DND-41 (cell line): Measurements from ENCODE around the gene LRP5.

ENCODE experiments used
- ATAC-seq: fragments of 200-7000 bp; cut with Tn5 transposase; 3 replicates; pipeline ENCODE4 v1.9.1; 2021; ENCODE audit warnings: low read depth; ENCODE audit not compliant: insufficient read depth
- DNase-seq: peaks from one replicate; pipeline ENCODE4 v3.0.0-alpha.2; 2020
- H2AFZ ChIP-seq: 2 replicates; pipeline ENCODE4 v1.6.0; 2012; ENCODE audit warnings: low read depth, low read length
- H3K27ac ChIP-seq: 2 replicates; pipeline ENCODE4 v1.5.1; 2012; ENCODE audit warnings: low read length, inconsistent platforms
- H3K27me3 ChIP-seq: fragments of 200-600 bp; sonication (generic); 2 replicates; pipeline ENCODE4 v1.6.0; 2012; ENCODE audit warnings: low read length, mild to moderate bottlenecking, inconsistent platforms; ENCODE audit not compliant: insufficient read depth, poor library complexity
- H3K36me3 ChIP-seq: 2 replicates; pipeline ENCODE4 v1.5.1; 2012; ENCODE audit warnings: low read length, inconsistent platforms; ENCODE audit not compliant: insufficient read depth
- H3K4me1 ChIP-seq: 2 replicates; pipeline ENCODE4 v1.5.1; 2012; ENCODE audit warnings: mild to moderate bottlenecking, low read length; ENCODE audit not compliant: insufficient read depth
- H3K4me2 ChIP-seq: 2 replicates; pipeline ENCODE4 v1.6.0; 2012; ENCODE audit warnings: mild to moderate bottlenecking, moderate library complexity, low read length, inconsistent platforms; ENCODE audit not compliant: insufficient read depth
- H3K4me3 ChIP-seq, 2 experiments: fragments of 200-600 bp in 1 of 2; shearing (Covaris generic) in 1 of 2; 2 replicates each; pipeline ENCODE4 v1.5.1; 2012 to 2016; ENCODE audit warnings: inconsistent platforms in 2 of 2, low read length in 2 of 2, mild to moderate bottlenecking in 2 of 2, low read depth in 1 of 2, moderate library complexity in 1 of 2
- H3K79me2 ChIP-seq: 2 replicates; pipeline ENCODE4 v1.6.0; 2012; ENCODE audit warnings: low read length, inconsistent platforms; ENCODE audit not compliant: insufficient read depth
- H3K9ac ChIP-seq: 2 replicates; pipeline ENCODE4 v1.6.0; 2012; ENCODE audit warnings: low read depth, mild to moderate bottlenecking, inconsistent platforms, low read length, moderate library complexity
- H3K9me3 ChIP-seq: 2 replicates; pipeline ENCODE4 v1.5.1; 2012; ENCODE audit warnings: low read length, moderate library complexity, mild to moderate bottlenecking, inconsistent platforms; ENCODE audit not compliant: insufficient read depth, severe bottlenecking
- H4K20me1 ChIP-seq: 2 replicates; pipeline ENCODE4 v1.6.0; 2012; ENCODE audit warnings: low read length; ENCODE audit not compliant: insufficient read depth
- EZH2 ChIP-seq: IDR thresholded peaks from 3 replicates; pipeline ENCODE4 v1.6.1; 2012; ENCODE audit warnings: borderline replicate concordance, low read depth, mild to moderate bottlenecking, moderate library complexity, low read length, inconsistent platforms; ENCODE audit not compliant: severe bottlenecking
- TF ChIP-seq, protein P1 (sequence below): IDR thresholded peaks from 2 replicates; pipeline ENCODE4 v1.5.1; 2012; ENCODE audit warnings: borderline replicate concordance, low read length, moderate library complexity, mild to moderate bottlenecking; ENCODE audit not compliant: poor library complexity, severe bottlenecking; ENCODE audit errors: extremely low read depth

Gene LRP5

DNA sequence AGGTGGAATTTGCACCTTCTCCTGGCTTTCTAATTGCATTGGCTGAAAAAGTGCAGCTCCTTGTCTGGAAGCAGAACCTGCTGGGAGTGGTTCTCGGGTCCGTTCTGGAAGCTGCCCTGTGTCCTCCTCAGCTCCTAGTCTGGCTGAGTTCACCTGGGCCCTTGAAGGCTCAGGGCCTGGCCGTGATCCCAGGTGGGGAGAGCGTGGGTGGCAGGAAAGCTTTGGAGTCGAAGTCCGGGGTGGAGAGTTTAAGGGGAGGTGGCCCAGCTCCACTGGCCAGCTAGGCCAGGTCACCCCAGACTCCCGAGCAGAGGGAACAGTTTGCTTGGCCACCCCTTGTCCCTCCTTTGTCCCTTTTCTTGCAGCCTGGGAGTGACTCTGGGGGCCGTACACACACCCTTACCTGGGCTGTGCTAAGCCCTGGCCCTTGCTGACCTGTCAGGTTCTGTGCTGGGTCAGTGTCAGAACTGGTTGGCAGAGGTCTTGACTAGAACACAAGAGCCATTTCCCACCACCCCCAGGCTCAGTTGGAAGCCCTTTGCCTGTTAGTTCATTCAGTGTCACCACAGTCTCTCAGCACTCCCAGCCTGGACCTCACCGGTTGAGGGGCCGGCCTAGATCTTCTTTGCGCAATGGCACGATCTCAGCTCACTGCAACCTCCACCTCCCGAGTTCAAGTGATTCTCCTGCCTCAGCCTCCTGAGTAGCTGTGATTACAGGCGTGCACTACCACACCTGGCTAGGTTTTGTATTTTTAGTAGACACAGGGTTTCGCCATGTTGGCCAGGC, 37.3 kb downstream of the LRP5 start:
- ATAC-seq: no peak
- H3K4me3 ChIP-seq: no peak overlapping the region
- no peaks in the 10 kb centered on the region for H3K4me1 ChIP-seq
- H3K27me3 ChIP-seq: no peaks in the 10 kb centered on the region
- peaks cover 47% of the 10 kb centered on the region for H4K20me1 ChIP-seq
- H3K9me3 ChIP-seq: no peaks in the 10 kb centered on the region
- H3K36me3 ChIP-seq: peaks cover 27% of the 10 kb centered on the region
- peaks cover 10% of the 10 kb centered on the region; the same call in 1 of the 2 replicates for H3K79me2 ChIP-seq
- H3K27ac ChIP-seq: no peak overlapping the region
- no peak overlapping the region for H2AFZ ChIP-seq
- DNase-seq: no peak
- no peak for TF ChIP-seq EZH2
- TF ChIP-seq, protein P1, sequence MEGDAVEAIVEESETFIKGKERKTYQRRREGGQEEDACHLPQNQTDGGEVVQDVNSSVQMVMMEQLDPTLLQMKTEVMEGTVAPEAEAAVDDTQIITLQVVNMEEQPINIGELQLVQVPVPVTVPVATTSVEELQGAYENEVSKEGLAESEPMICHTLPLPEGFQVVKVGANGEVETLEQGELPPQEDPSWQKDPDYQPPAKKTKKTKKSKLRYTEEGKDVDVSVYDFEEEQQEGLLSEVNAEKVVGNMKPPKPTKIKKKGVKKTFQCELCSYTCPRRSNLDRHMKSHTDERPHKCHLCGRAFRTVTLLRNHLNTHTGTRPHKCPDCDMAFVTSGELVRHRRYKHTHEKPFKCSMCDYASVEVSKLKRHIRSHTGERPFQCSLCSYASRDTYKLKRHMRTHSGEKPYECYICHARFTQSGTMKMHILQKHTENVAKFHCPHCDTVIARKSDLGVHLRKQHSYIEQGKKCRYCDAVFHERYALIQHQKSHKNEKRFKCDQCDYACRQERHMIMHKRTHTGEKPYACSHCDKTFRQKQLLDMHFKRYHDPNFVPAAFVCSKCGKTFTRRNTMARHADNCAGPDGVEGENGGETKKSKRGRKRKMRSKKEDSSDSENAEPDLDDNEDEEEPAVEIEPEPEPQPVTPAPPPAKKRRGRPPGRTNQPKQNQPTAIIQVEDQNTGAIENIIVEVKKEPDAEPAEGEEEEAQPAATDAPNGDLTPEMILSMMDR: no peak
- no peak overlapping the region for H3K9ac ChIP-seq
- H3K4me2 ChIP-seq: no peak overlapping the region

DNA sequence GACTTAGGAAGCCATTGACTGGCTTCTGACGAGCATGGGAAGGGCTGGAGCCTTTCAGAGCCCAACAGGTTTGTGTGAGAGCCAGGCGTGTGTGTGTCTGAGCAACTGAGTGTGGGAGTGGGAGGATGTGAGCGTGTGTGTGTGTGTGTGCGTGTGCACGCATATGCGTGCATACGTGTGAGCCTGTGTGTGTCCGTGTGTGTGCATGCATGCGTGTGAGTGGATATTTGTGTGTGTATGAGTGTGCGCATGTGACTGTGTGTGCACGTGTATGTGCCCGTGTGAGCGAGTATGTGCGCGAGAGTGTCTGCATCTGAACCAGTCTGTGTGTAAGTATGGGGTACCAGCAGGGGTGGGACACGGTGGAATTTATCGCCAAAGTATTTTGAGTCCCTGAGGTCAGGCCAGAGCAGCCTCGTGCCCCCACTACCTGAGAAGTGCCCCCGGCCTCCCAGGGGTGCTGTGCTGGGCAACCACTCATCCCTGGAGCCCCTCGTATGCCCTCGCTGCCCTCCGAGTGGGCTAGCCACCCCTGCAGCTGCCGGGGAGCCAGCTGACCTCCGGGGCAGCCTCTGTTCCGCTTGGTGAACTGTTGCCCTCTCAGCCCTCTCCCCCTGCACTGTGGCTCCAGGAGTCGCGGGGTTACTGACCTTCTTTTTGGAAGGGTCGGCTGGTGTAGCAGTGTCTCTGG, 38.5 kb downstream of the LRP5 start:
- H3K4me1 ChIP-seq: no peaks in the 10 kb centered on the region
- no peak for DNase-seq
- peaks cover 31% of the 10 kb centered on the region for H3K36me3 ChIP-seq

DNA sequence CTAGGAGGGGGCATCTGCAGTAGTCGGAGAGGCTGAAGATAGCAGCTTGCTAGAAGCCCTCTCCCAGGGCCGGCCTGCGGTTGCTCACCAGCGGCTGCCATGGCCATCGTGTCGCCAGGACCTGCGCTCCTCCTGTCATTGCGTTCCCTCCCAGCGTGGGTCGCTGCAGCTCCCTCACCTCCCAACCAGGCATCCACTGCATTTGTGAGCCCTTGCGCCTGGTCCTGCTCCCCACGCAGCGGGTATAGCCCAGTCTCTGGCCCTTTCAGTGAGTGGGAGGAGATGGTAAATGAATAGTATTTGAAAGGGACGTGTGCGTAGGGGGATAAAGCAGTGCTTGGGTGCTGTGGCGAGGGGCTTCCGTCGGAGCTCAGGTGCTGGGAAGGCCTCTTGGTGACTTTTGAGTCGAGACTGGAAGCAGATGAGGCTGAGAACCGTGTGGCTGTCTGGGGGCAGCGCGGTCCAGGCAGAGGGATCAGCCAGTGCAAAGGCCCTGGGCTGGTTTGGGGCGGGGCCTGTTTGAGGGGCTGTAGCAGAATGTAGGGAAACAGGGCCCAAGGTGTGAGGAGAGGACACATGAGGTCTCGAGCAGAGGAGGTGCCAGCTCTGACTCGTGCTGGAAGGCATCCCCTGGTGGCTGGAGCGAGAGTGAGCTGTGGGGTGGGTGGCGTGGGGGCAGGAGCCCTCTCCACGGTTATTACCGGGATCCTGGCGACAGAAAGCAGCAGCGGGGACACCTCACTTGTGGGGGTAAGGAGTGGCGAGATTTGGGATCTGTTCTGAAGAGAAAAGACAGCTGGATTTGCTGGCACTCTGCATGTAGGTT, 39.3 kb downstream of the LRP5 start:
- no peak overlapping the region for H2AFZ ChIP-seq
- no peak overlapping the region for H3K27ac ChIP-seq
- H3K27me3 ChIP-seq: no peaks in the 10 kb centered on the region
- H3K4me3 ChIP-seq: no peak overlapping the region
- H3K4me1 ChIP-seq: no peaks in the 10 kb centered on the region
- H3K9ac ChIP-seq: no peak overlapping the region
- H3K4me2 ChIP-seq: no peak overlapping the region
- no peaks in the 10 kb centered on the region for H3K9me3 ChIP-seq
- H3K36me3 ChIP-seq: peaks cover 36% of the 10 kb centered on the region
- ATAC-seq (no peak), DNase-seq (no peak)
- H3K79me2 ChIP-seq: peaks cover 6% of the 10 kb centered on the region; the same call in 1 of the 2 replicates
- TF ChIP-seq, protein P1: no peak
- no peak for TF ChIP-seq EZH2
- peaks cover 46% of the 10 kb centered on the region for H4K20me1 ChIP-seq

More for the DNA sequence above, 38.5 kb downstream of the LRP5 start:
- H3K9me3 ChIP-seq: no peaks in the 10 kb centered on the region
- peaks cover 10% of the 10 kb centered on the region; the same call in 1 of the 2 replicates for H3K79me2 ChIP-seq
- H3K9ac ChIP-seq: no peak overlapping the region
- no peak overlapping the region for H3K4me3 ChIP-seq
- no peak overlapping the region for H3K4me2 ChIP-seq
- no peaks in the 10 kb centered on the region for H3K27me3 ChIP-seq
- no peak for TF ChIP-seq EZH2
- TF ChIP-seq, protein P1: no peak
- no peak overlapping the region for H3K27ac ChIP-seq
- H2AFZ ChIP-seq: no peak overlapping the region
- ATAC-seq: no peak
- H4K20me1 ChIP-seq: peaks cover 52% of the 10 kb centered on the region
